ENCODE results near the gene GLDC.

GRCh38 chr9:6633378-6633777 lies 12.2 kb downstream of the GLDC start:
- TF ChIP-seq CTCF (IDR thresholded peaks at IDR 0.05; ENCODE audit: insufficient read depth, low read depth, low read length) (no peak), EZH2 (IDR thresholded peaks at IDR 0.05; ENCODE audit: insufficient read depth, low read length) (no peak)
